K562 (cell line): ENCODE data around the gene CCDC3. TPM values are rescaled to one million over a fixed set of nuclear protein-coding genes. Genes with fewer than 3 reads are reported as not detected.

Source experiments
- ATAC-seq: fragments of 200-7000 bp; cut with Tn5 transposase; 3 replicates; pipeline ENCODE4 v1.9.1; 2020; ENCODE audit warnings: moderate library complexity
- BruUV-seq: library from RNA; stranded (reverse); fragments of 400-500 nt; replicated peaks from 2 replicates; lab custom pipeline; 2021; lab: Mats Ljungman, UMichigan
- CTCF ChIA-PET: fragments of 300-600 bp; formaldehyde crosslinking; extraction: SDS; loops from one replicate; lab custom pipeline; 2021; ENCODE audit warnings: low intra/inter-chr PET ratio; lab: Yijun Ruan, JAX
- POLR2A ChIA-PET: fragments of 300-600, 350-650 bp; sonication (Branson Sonifier 250); formaldehyde crosslinking; extraction: SDS; loops from one replicate; lab custom pipeline; 2021; ENCODE audit warnings: antibody characterized with exemption, inconsistent platforms; lab: Yijun Ruan, JAX
- DNase-seq, 4 experiments: peaks; one replicate each; pipeline versions ENCODE4 v3.0.0 to v3.0.0-alpha.2; 2011 to 2018; ENCODE audit warnings: low spot score in 3 of 4, mixed read lengths in 3 of 4; ENCODE audit errors: extremely low read depth in 1 of 4
- FAIRE-seq: peaks from 2 replicates; lab custom pipeline; 2011; peaks lifted over from hg19 to GRCh38; lab: Jason Lieb, UNC
- H2AFZ ChIP-seq: 2 replicates; pipeline ENCODE4 v1.6.0; 2011; ENCODE audit warnings: low read depth, low read length, control low read depth, inconsistent platforms
- H3K27ac ChIP-seq: fragments of 200-600 bp; 3 replicates; pipeline ENCODE4 v1.8.0; 2011; ENCODE audit warnings: low read depth, mild to moderate bottlenecking, control low read depth, inconsistent platforms, low read length, moderate library complexity, mixed read lengths; ENCODE audit errors: extremely low read depth
- H3K27me3 ChIP-seq, 2 experiments: fragments of 300-600 bp in 1 of 2; 2 replicates in 1 of 2; 3 replicates in 1 of 2; pipeline versions ENCODE4 v1.6.0 to v1.8.0; 2011; ENCODE audit warnings: inconsistent platforms in 2 of 2, low read length in 2 of 2, mild to moderate bottlenecking in 1 of 2, mixed read lengths in 1 of 2, moderate library complexity in 1 of 2; ENCODE audit not compliant: control insufficient read depth in 2 of 2, insufficient read depth in 2 of 2
- H3K36me3 ChIP-seq: fragments of 300-600 bp; 3 replicates; pipeline ENCODE4 v1.8.0; 2011; ENCODE audit warnings: mild to moderate bottlenecking, low read length, inconsistent platforms; ENCODE audit not compliant: control insufficient read depth, insufficient read depth
- H3K4me1 ChIP-seq, 2 experiments: fragments of 200-600 bp in 1 of 2; replicated peaks in 1 of 2; 2 replicates in 1 of 2; 3 replicates in 1 of 2; pipeline versions ENCODE4 v1.5.1 to v1.8.0; 2011; ENCODE audit warnings: inconsistent platforms in 2 of 2, low read length in 2 of 2, mild to moderate bottlenecking in 1 of 2, mixed read lengths in 1 of 2, moderate library complexity in 1 of 2; ENCODE audit not compliant: control insufficient read depth in 2 of 2, insufficient read depth in 2 of 2
- H3K4me2 ChIP-seq: 2 replicates; pipeline ENCODE4 v1.6.1; 2011; ENCODE audit warnings: low read length, control low read depth, inconsistent platforms, mixed read lengths; ENCODE audit not compliant: insufficient read depth
- H3K4me3 ChIP-seq: fragments of 200-600 bp; sonication (generic), shearing (Covaris generic); 2 replicates; pipeline ENCODE4 v1.5.1; 2016; ENCODE audit warnings: control low read depth, inconsistent platforms
- H3K79me2 ChIP-seq: fragments of 200-600 bp; 3 replicates; pipeline ENCODE4 v1.8.0; 2011; ENCODE audit warnings: low read length, inconsistent platforms; ENCODE audit not compliant: control insufficient read depth, insufficient read depth
- H3K9ac ChIP-seq, 2 experiments: 2 replicates each; pipeline versions ENCODE4 v1.6.0 to v1.6.1; 2011; ENCODE audit warnings: low read depth in 2 of 2, low read length in 2 of 2, control low read depth in 1 of 2, inconsistent platforms in 1 of 2, mild to moderate bottlenecking in 1 of 2, mixed read lengths in 1 of 2; ENCODE audit not compliant: insufficient read depth in 1 of 2
- H3K9me1 ChIP-seq: one replicate; pipeline ENCODE4 v1.6.0; 2011; ENCODE audit warnings: inconsistent platforms, mild to moderate bottlenecking, low read length, moderate library complexity; ENCODE audit not compliant: control insufficient read depth, insufficient read depth
- H3K9me3 ChIP-seq: replicated peaks from 2 replicates; pipeline ENCODE4 v1.5.1; 2011; ENCODE audit warnings: low read depth, low read length, inconsistent platforms; ENCODE audit not compliant: control insufficient read depth, insufficient read depth
- H4K20me1 ChIP-seq: replicated peaks from 2 replicates; pipeline ENCODE4 v1.6.1; 2011; ENCODE audit warnings: low read length, inconsistent platforms, mixed read lengths; ENCODE audit not compliant: control insufficient read depth, insufficient read depth
- ELF2 ChIP-seq: fragments of 250-450 bp; sonication (Bioruptor Pico); IDR thresholded peaks from 2 replicates; pipeline ENCODE4 v1.5.0; 2021; ENCODE audit warnings: mild to moderate bottlenecking
- FOXP1 ChIP-seq: sonication (generic); formaldehyde crosslinking; IDR thresholded peaks from 2 replicates; pipeline ENCODE4 v1.8.0; 2022; ENCODE audit warnings: mild to moderate bottlenecking, missing genetic modification reagents
- PML ChIP-seq: IDR thresholded peaks from 2 replicates; pipeline ENCODE4 v1.6.1; 2012; ENCODE audit warnings: low read length, inconsistent platforms
- SRF ChIP-seq, 2 experiments: fragments of 250-450, 450-650 bp in 1 of 2; sonication (Bioruptor Pico) in 1 of 2; sonication (generic) in 1 of 2; formaldehyde crosslinking; IDR thresholded peaks; 2 replicates each; pipeline versions ENCODE4 v1.5.0 to v1.5.1; 2020 to 2022; ENCODE audit warnings: mild to moderate bottlenecking in 1 of 2, missing genetic modification reagents in 1 of 2
- ZNF445 ChIP-seq: fragments of 250-450 bp; sonication (Bioruptor Pico); IDR thresholded peaks from 2 replicates; pipeline ENCODE4 v1.4.0; 2020; ENCODE audit warnings: low read depth, mild to moderate bottlenecking, moderate library complexity
- ZNF561 ChIP-seq: fragments of 450-650 bp; formaldehyde crosslinking; conservative IDR thresholded peaks from 2 replicates; pipeline ENCODE4 v1.4.0; 2020; ENCODE audit warnings: mild to moderate bottlenecking, moderate library complexity
- WGBS: fragments of 100-300 bp; shearing (Covaris generic); methylation state at CpG from one replicate; pipeline ENCODE4 v1.1.6; 2016; ENCODE audit warnings: low coverage, mixed read lengths; ENCODE audit not compliant: insufficient coverage; ENCODE audit errors: missing lambda C conversion rate; 5-methylcytosine and 5-hydroxymethylcytosine counted together
- in situ Hi-C: fragments of 300-500 bp; cut with MboI; formaldehyde crosslinking; loops from 4 replicates; pipeline ENCODE4 v1.15.0; 2018; ENCODE audit warnings: inconsistent platforms, mixed read lengths
- intact Hi-C: fragments of 100-400 bp; cut with micrococcal nuclease; formaldehyde crosslinking; loops from 2 replicates; pipeline ENCODE4 v1.14.2; 2022
- polyA plus RNA-seq, 8 experiments: library from polyadenylated mRNA; depleted of rRNA in 4 of 8; stranded (reverse) in 5 of 8; unstranded in 3 of 8; fragments of >200 nt; fragmentation: Nextera tagmentation in 2 of 8; fragmentation: Illumina TruSeq in 1 of 8; extraction: Ambion mirVana in 2 of 8; extraction: Trizol in 1 of 8; gene quantifications; 2 replicates each; pipeline versions ENCODE4 v1.2.1 to v1.2.3, GENCODE V29; 2011 to 2014; ENCODE audit warnings: inconsistent platforms in 1 of 8, missing spikeins in 1 of 8
- total RNA-seq, 7 experiments: library from RNA; depleted of rRNA in 6 of 7; stranded (reverse); fragments of >200 nt in 6 of 7; fragmentation: Illumina TruSeq in 2 of 7; extraction: Trizol in 2 of 7; gene quantifications; 2 replicates each; pipeline versions ENCODE4 v1.2.1 to v1.2.3, GENCODE V29; 2011 to 2021; ENCODE audit warnings: low replicate concordance in 1 of 7
- TF ChIP-seq, protein P1 (sequence below), 3 experiments: fragments of 200-800 bp in 1 of 3; fragments of 250-450 bp in 1 of 3; fragments of 450-650 bp in 1 of 3; sonication (Bioruptor Pico) in 1 of 3; sonication (Bioruptor generic) in 1 of 3; formaldehyde crosslinking in 1 of 3; IDR thresholded peaks; 2 replicates each; pipeline versions ENCODE4 v1.6.1 to v1.8.0; 2016 to 2022; ENCODE audit warnings: mild to moderate bottlenecking in 2 of 3, missing genetic modification characterization in 2 of 3, missing compliant biosample characterization in 1 of 3, moderate library complexity in 1 of 3
- TF ChIP-seq, protein P2 (sequence below): sonication (generic); formaldehyde crosslinking; IDR thresholded peaks from 2 replicates; pipeline ENCODE4 v1.8.0; 2023; ENCODE audit warnings: mild to moderate bottlenecking, missing genetic modification reagents

CCDC3 gene
- total and polyA plus RNA-seq, 9 of the 15 experiments (the other 6 are each of a cell fraction or from before 2014, with no cell fraction given): not detected

DNA sequence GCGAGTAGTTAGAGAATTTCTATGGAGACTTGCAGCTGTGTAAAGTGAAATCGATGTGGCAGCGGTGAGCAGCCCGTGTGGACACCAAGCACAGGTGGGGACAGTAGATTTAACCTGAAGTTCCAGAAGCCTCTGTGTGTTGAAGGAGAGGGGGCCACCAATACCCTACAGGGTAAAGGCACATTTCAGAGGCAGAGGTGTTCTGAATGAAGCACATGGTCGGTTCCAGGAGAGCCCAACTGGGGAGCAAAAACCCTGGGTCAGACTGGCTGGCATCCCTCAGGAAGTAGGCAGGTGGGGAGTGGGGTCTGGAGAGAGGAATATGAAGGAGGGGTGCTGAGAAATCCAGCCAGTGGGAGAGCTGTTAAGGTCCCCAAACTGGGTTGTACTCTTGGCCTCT lies 76.6 kb downstream of the CCDC3 start:
- no peak for FAIRE-seq
- in situ Hi-C loops: no loop called here
- intact Hi-C loops: no loop called here

More for the DNA sequence above, 76.6 kb downstream of the CCDC3 start:
- H3K4me3 ChIP-seq: no peak overlapping the region
- no peaks in the 10 kb centered on the region for H3K36me3 ChIP-seq
- H3K4me1 ChIP-seq: no peaks in the 10 kb centered on the region; a peak in 1 of 5 replicates
- WGBS: 0% methylated on average over 5 of the region's 5 CpGs
- no peak overlapping the region for H3K4me2 ChIP-seq
- no peak overlapping the region for H3K9ac ChIP-seq
- no peaks in the 10 kb centered on the region for H3K9me1 ChIP-seq
- no peaks in the 10 kb centered on the region for H3K9me3 ChIP-seq
- peaks cover 2 to 15% of the 10 kb centered on the region in 2 experiments; a peak in 3 of 5 replicates for H3K27me3 ChIP-seq
- H2AFZ ChIP-seq: no peak overlapping the region
- H3K79me2 ChIP-seq: no peaks in the 10 kb centered on the region
- H3K27ac ChIP-seq: no peak overlapping the region
- DNase-seq (no peak), ATAC-seq (no peak)
- POLR2A ChIA-PET: no interaction called here
- CTCF ChIA-PET: no interaction called here
- TF ChIP-seq ZNF445 (CRISPR knock-in tag) (no peak), SRF (CRISPR knock-in tag; IDR thresholded peaks at IDR 0.05) (no peak), FOXP1 (CRISPR knock-in tag) (no peak), ELF2 (CRISPR knock-in tag) (no peak), ZNF561 (CRISPR knock-in tag) (no peak), PML (no peak)
- TF ChIP-seq, protein P1, sequence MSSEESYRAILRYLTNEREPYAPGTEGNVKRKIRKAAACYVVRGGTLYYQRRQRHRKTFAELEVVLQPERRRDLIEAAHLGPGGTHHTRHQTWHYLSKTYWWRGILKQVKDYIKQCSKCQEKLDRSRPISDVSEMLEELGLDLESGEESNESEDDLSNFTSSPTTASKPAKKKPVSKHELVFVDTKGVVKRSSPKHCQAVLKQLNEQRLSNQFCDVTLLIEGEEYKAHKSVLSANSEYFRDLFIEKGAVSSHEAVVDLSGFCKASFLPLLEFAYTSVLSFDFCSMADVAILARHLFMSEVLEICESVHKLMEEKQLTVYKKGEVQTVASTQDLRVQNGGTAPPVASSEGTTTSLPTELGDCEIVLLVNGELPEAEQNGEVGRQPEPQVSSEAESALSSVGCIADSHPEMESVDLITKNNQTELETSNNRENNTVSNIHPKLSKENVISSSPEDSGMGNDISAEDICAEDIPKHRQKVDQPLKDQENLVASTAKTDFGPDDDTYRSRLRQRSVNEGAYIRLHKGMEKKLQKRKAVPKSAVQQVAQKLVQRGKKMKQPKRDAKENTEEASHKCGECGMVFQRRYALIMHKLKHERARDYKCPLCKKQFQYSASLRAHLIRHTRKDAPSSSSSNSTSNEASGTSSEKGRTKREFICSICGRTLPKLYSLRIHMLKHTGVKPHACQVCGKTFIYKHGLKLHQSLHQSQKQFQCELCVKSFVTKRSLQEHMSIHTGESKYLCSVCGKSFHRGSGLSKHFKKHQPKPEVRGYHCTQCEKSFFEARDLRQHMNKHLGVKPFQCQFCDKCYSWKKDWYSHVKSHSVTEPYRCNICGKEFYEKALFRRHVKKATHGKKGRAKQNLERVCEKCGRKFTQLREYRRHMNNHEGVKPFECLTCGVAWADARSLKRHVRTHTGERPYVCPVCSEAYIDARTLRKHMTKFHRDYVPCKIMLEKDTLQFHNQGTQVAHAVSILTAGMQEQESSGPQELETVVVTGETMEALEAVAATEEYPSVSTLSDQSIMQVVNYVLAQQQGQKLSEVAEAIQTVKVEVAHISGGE (CRISPR knock-in tag; IDR thresholded peaks at IDR 0.05): no peak
- TF ChIP-seq, protein P2, sequence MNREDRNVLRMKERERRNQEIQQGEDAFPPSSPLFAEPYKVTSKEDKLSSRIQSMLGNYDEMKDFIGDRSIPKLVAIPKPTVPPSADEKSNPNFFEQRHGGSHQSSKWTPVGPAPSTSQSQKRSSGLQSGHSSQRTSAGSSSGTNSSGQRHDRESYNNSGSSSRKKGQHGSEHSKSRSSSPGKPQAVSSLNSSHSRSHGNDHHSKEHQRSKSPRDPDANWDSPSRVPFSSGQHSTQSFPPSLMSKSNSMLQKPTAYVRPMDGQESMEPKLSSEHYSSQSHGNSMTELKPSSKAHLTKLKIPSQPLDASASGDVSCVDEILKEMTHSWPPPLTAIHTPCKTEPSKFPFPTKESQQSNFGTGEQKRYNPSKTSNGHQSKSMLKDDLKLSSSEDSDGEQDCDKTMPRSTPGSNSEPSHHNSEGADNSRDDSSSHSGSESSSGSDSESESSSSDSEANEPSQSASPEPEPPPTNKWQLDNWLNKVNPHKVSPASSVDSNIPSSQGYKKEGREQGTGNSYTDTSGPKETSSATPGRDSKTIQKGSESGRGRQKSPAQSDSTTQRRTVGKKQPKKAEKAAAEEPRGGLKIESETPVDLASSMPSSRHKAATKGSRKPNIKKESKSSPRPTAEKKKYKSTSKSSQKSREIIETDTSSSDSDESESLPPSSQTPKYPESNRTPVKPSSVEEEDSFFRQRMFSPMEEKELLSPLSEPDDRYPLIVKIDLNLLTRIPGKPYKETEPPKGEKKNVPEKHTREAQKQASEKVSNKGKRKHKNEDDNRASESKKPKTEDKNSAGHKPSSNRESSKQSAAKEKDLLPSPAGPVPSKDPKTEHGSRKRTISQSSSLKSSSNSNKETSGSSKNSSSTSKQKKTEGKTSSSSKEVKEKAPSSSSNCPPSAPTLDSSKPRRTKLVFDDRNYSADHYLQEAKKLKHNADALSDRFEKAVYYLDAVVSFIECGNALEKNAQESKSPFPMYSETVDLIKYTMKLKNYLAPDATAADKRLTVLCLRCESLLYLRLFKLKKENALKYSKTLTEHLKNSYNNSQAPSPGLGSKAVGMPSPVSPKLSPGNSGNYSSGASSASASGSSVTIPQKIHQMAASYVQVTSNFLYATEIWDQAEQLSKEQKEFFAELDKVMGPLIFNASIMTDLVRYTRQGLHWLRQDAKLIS: no peak
- BruUV-seq: no TSS peak
- H4K20me1 ChIP-seq: no peaks in the 10 kb centered on the region
